ENCODE results near the gene RPL6.

DNA sequence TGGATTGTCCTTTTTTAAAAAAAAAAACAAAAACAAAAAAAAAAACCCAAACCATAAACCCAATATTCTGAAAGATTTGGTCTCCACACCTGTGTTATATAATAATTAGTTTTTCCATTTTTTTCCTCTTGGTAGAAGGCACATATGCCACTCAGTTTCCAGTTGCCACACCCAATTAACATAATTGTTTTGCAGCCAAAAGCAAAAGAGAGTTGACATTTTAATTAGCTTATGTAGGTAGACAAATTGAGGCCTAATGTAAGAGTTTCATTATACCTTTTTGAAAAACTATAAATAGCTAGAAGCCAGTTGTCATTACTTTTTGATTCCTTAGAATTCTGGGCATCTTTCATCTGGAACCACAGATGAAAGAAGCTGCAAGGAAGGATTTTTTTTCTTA lies 30.4 kb upstream of the RPL6 start:
- no peak for TF ChIP-seq ZNF70 (CRISPR knock-in tag; IDR thresholded peaks at IDR 0.05)
- no peak for TF ChIP-seq ZFP3 (CRISPR knock-in tag; IDR thresholded peaks at IDR 0.05)
- no peak for TF ChIP-seq ZNF8 (CRISPR knock-in tag; IDR thresholded peaks at IDR 0.05)
- TF ChIP-seq ESRRG (CRISPR knock-in tag; IDR thresholded peaks at IDR 0.05): no peak
- no peak for TF ChIP-seq ISL1 (CRISPR knock-in tag; IDR thresholded peaks at IDR 0.05)
- no peak for TF ChIP-seq TCF4 (CRISPR knock-in tag; IDR thresholded peaks at IDR 0.05; ENCODE audit: borderline replicate concordance)
- no peak for TF ChIP-seq PPARA (CRISPR knock-in tag; IDR thresholded peaks at IDR 0.05; ENCODE audit: borderline replicate concordance)
- no peak for TF ChIP-seq ZFP30 (CRISPR knock-in tag; IDR thresholded peaks at IDR 0.05)
- no peak for TF ChIP-seq ZC3H10 (CRISPR knock-in tag; IDR thresholded peaks at IDR 0.05)

Measured in SK-N-SH treated with all-trans-retinoic acid at 6 μM for 48 hours (cell line).